Mesodermal cell (in vitro differentiated cells): ENCODE measurements around the gene CRABP2.
A peak's percentile ranks its signal among the peaks of the same experiment; 100 is the strongest.

Experiments
- H3K27ac ChIP-seq: 2 replicates; pipeline ENCODE4 v1.7.0; 2013; ENCODE audit warnings: mild to moderate bottlenecking, low read depth, low read length, moderate library complexity; ENCODE audit not compliant: severe bottlenecking
- H3K36me3 ChIP-seq: 2 replicates; pipeline ENCODE4 v1.7.1; 2013; ENCODE audit warnings: mild to moderate bottlenecking, low read length, moderate library complexity; ENCODE audit not compliant: control insufficient read depth, insufficient read depth
- H3K4me1 ChIP-seq: one replicate; pipeline ENCODE4 v1.7.1; 2013; ENCODE audit warnings: mild to moderate bottlenecking, low read length; ENCODE audit not compliant: insufficient read depth, control insufficient read depth, poor library complexity, severe bottlenecking
- H3K4me3 ChIP-seq: 2 replicates; pipeline ENCODE4 v1.7.0; 2013; ENCODE audit warnings: low read length, control low read depth, mild to moderate bottlenecking; ENCODE audit not compliant: insufficient read depth, poor library complexity, severe bottlenecking; ENCODE audit errors: extremely low read depth
- H3K9me3 ChIP-seq: 2 replicates; pipeline ENCODE4 v1.7.1; 2013; ENCODE audit warnings: mild to moderate bottlenecking, low read length, moderate library complexity; ENCODE audit not compliant: control insufficient read depth
- WGBS, 2 experiments: methylation state at CpG; one replicate each; pipeline ENCODE4 v1.1.5; 2013; ENCODE audit warnings: missing lambda C conversion rate in 2 of 2; ENCODE audit not compliant: insufficient coverage in 2 of 2; 5-methylcytosine and 5-hydroxymethylcytosine counted together

The CRABP2 gene

DNA sequence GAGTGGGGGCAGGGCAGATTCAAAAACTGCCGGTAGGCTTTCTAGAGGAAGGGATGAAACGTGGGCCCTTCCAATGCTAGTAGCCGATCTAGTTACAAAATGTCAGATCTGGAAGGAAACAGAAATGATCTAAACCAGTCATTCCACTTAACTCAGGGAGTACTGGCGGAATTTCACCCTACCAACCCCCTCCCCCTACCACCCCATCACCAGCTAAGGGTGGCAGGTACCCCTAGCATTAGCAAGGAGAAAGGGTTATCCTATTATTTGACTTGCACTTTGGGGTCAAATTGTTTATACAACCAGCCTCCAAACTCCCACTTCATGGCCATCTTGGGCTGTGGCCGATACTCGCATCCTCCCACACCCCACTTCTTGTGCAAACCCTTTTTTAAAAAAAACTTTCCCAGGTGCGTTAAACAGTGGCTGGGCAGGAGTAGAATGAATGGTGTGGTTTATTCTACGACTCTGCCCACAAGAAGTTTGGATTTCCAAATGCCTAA is 36.1 kb upstream of the CRABP2 start:
- Histone ChIP-seq H3K27ac (peak overlapping the region; percentile 76), H3K4me3 (peak overlapping the region; percentile 11), H3K36me3 (peaks cover 70% of the 10 kb centered on the region), H3K9me3 (no peaks in the 10 kb centered on the region), H3K4me1 (peaks cover 14% of the 10 kb centered on the region)
- 0% methylated on average over 2 of the region's 8 CpGs for WGBS, 2 experiments

- Histone ChIP-seq H3K9me3 (no peaks in the 10 kb centered on the region), H3K27ac (peak within 1 kb of the TSS; percentile 76), H3K36me3 (peaks cover 77% of the 10 kb centered on the region), H3K4me3 (peak within 1 kb of the TSS; percentile 69), H3K4me1 (peaks cover 8% of the 10 kb centered on the region)
- 1 to 2% methylated on average over 22 to 30 of the region's 38 CpGs for WGBS, 2 experiments
Observed at GRCh38 chr1:156740741-156741480, 35.5 kb upstream of the CRABP2 start, which contains the start of gene MRPL24. MRPL24 (minus strand) TSS chr1:156741088; CDS start chr1:156738704, 2,384 bp downstream.

GRCh38 chr1:156740237-156740740 is 34.9 kb upstream of the CRABP2 start:
- Histone ChIP-seq H3K27ac (peak overlapping the region; percentile 62), H3K4me1 (peaks cover 6% of the 10 kb centered on the region), H3K9me3 (no peaks in the 10 kb centered on the region), H3K36me3 (peaks cover 77% of the 10 kb centered on the region), H3K4me3 (peak overlapping the region; percentile 69)
- whole genome bisulfite sequencing, 2 experiments: 12 to 16% methylated on average over 3 to 5 of the region's 7 CpGs

- H3K4me3 ChIP-seq: no peak overlapping the region
- H3K4me1 ChIP-seq: peaks cover 6% of the 10 kb centered on the region
- H3K9me3 ChIP-seq: no peaks in the 10 kb centered on the region
- no CpG with 5 or more reads among the region's 2 CpGs for WGBS, 2 experiments
- H3K27ac ChIP-seq: no peak overlapping the region
- peaks cover 65% of the 10 kb centered on the region for H3K36me3 ChIP-seq
Observed at GRCh38 chr1:156738916-156739315, 33.5 kb upstream of the CRABP2 start.

GRCh38 chr1:156738407-156738806 is 33.0 kb upstream of the CRABP2 start:
- 91 to 96% methylated on average over 5 to 7 of the region's 10 CpGs for WGBS, 2 experiments
- Histone ChIP-seq H3K27ac (no peak overlapping the region), H3K36me3 (peaks cover 65% of the 10 kb centered on the region), H3K4me1 (peaks cover 6% of the 10 kb centered on the region), H3K4me3 (no peak overlapping the region), H3K9me3 (no peaks in the 10 kb centered on the region)

DNA sequence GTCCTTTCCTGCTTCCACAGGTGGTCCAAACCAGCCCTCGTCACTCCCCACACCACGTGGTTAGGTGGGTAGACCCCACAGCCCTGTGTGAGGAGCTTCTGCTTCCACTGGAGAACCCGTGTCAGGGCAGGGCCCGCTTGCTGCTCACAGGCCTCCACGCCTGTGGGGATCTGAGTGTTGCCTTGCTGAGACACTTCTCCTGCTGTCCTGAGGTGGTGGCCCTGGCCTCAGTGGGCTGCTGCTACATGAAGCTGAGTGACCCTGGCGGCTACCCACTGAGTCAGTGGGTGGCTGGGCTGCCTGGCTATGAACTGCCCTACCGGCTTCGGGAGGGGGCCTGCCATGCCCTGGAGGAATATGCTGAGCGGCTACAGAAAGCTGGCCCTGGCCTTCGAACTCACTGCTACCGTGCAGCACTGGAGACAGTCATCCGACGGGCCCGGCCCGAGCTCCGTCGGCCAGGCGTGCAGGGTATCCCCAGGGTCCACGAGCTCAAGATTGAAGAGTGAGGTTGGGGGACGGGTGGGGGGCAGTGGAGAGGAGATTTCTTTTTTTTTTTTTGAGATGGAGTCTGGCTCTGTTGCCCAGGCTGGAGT is 28.7 kb upstream of the CRABP2 start:
- no peaks in the 10 kb centered on the region for H3K4me1 ChIP-seq
- WGBS, 2 experiments: 95 to 97% methylated on average over 12 to 18 of the region's 20 CpGs
- H3K4me3 ChIP-seq: no peak overlapping the region
- peaks cover 55% of the 10 kb centered on the region for H3K36me3 ChIP-seq
- no peaks in the 10 kb centered on the region for H3K9me3 ChIP-seq
- no peak overlapping the region for H3K27ac ChIP-seq

- H3K36me3 ChIP-seq: peaks cover 36% of the 10 kb centered on the region
- H3K9me3 ChIP-seq: no peaks in the 10 kb centered on the region
- peak within 1 kb of the TSS; percentile 86 for H3K4me3 ChIP-seq
- WGBS, 2 experiments: 1 to 5% methylated on average over 37 to 40 of the region's 57 CpGs
- H3K4me1 ChIP-seq: peaks cover 24% of the 10 kb centered on the region
- peak within 1 kb of the TSS; percentile 93 for H3K27ac ChIP-seq
Observed at GRCh38 chr1:156728599-156729462, 23.4 kb upstream of the CRABP2 start, which contains the start of gene ISG20L2. ISG20L2 (minus strand) TSS chr1:156728766; CDS start chr1:156727652, 1,114 bp downstream.

GRCh38 chr1:156727926-156728598 is 22.7 kb upstream of the CRABP2 start, which contains the start of gene METTL25B:
METTL25B (plus strand) TSS chr1:156728469; CDS start chr1:156729105, 636 bp downstream.
- Histone ChIP-seq H3K9me3 (no peaks in the 10 kb centered on the region), H3K27ac (peak within 1 kb of the TSS; percentile 93), H3K4me1 (peaks cover 24% of the 10 kb centered on the region), H3K36me3 (peaks cover 37% of the 10 kb centered on the region), H3K4me3 (peak within 1 kb of the TSS; percentile 86)
- WGBS, 2 experiments: 0% methylated on average over 25 to 28 of the region's 46 CpGs

- H3K27ac ChIP-seq: peak overlapping the region; percentile 83
- peaks cover 38% of the 10 kb centered on the region for H3K36me3 ChIP-seq
- peaks cover 24% of the 10 kb centered on the region for H3K4me1 ChIP-seq
- WGBS, 2 experiments: 63 to 65% methylated on average over 6 to 7 of the region's 7 CpGs
- H3K4me3 ChIP-seq: peak overlapping the region; percentile 86
- no peaks in the 10 kb centered on the region for H3K9me3 ChIP-seq
Observed at GRCh38 chr1:156727492-156727891, 22.1 kb upstream of the CRABP2 start.
